Measurements from ENCODE around the gene SMNDC1.
"Not testable (repeated sequence)": the region's sequence is repeated elsewhere in the genome, so short reads cannot be mapped to it uniquely, and the experiment has no call there.

The SMNDC1 gene

GRCh38 chr10:110304780-110305421 lies at the start of gene SMNDC1:
TSS of gene SMNDC1 (minus strand) at chr10:110304920. CDS start at chr10:110303587, 1,333 bp downstream.
- DNase-seq, result peak; percentile 89 to 95 (median 92)

GRCh38 chr10:110354322-110354766 lies 49.6 kb upstream of the SMNDC1 start:
- DNase-seq, result peak; percentile 7 to 60 (median 58)

- DNase-seq, result peak in 1 of 4 experiments; percentile 7
These were observed 48.8 kb upstream of the SMNDC1 start for GRCh38 chr10:110353244-110354119.

- DNase-seq, result no peak
These were observed 48.2 kb upstream of the SMNDC1 start for GRCh38 chr10:110352930-110353243.

- no peak for DNase-seq
These were observed 46.1 kb upstream of the SMNDC1 start for GRCh38 chr10:110350812-110351211.

- no peak for DNase-seq
These were observed 45.1 kb upstream of the SMNDC1 start for GRCh38 chr10:110349831-110350230.

GRCh38 chr10:110349386-110349785 lies 44.7 kb upstream of the SMNDC1 start:
- no peak for DNase-seq

- no peak for DNase-seq
These were observed 43.6 kb upstream of the SMNDC1 start for GRCh38 chr10:110348336-110348735.

- DNase-seq, result no peak
These were observed 42.2 kb upstream of the SMNDC1 start for GRCh38 chr10:110346914-110347313.

GRCh38 chr10:110345286-110345685 lies 40.6 kb upstream of the SMNDC1 start:
- DNase-seq, result no peak

GRCh38 chr10:110344622-110345021 lies 39.9 kb upstream of the SMNDC1 start:
- no peak for DNase-seq

GRCh38 chr10:110343947-110344346 lies 39.2 kb upstream of the SMNDC1 start:
- DNase-seq, result no peak

- no peak for DNase-seq
These were observed 36.1 kb upstream of the SMNDC1 start for GRCh38 chr10:110340816-110341215.

GRCh38 chr10:110340122-110340521 lies 35.4 kb upstream of the SMNDC1 start:
- no peak for DNase-seq

GRCh38 chr10:110337906-110338305 lies 33.2 kb upstream of the SMNDC1 start:
- DNase-seq, result no peak

- DNase-seq, result no peak
These were observed 32.7 kb upstream of the SMNDC1 start for GRCh38 chr10:110337401-110337800.

GRCh38 chr10:110336111-110336721 lies 31.5 kb upstream of the SMNDC1 start:
- no peak for DNase-seq

GRCh38 chr10:110335314-110336064 lies 30.8 kb upstream of the SMNDC1 start:
- no peak for DNase-seq

GRCh38 chr10:110334061-110334656 lies 29.4 kb upstream of the SMNDC1 start:
- DNase-seq, result no peak

- not testable (repeated sequence) for DNase-seq
These were observed 26.6 kb upstream of the SMNDC1 start for GRCh38 chr10:110331226-110331795.

GRCh38 chr10:110330675-110331074 lies 26.0 kb upstream of the SMNDC1 start:
- no peak for DNase-seq

- no peak for DNase-seq
These were observed 22.7 kb upstream of the SMNDC1 start for GRCh38 chr10:110327262-110327914.

Data from activated naive CD4-positive, alpha-beta T cell (primary cell).